Type B pancreatic cell (in vitro differentiated cells): ENCODE measurements around the gene DUS3L. TPM values are rescaled to one million over a fixed set of nuclear protein-coding genes. Genes with fewer than 3 reads are reported as not detected.
A peak's percentile ranks its signal among the peaks of the same experiment; 100 is the strongest.

Source experiments
- DNase-seq: peaks from one replicate; pipeline ENCODE4 v3.0.0; 2021; ENCODE audit warnings: mixed read lengths; ENCODE audit not compliant: unreplicated experiment; ENCODE audit errors: extremely low spot score
- H3K27ac Mint-ChIP-seq: 2 replicates; pipeline ENCODE4 v1.8.0; 2021; ENCODE audit warnings: mild to moderate bottlenecking, mixed read lengths
- H3K27me3 Mint-ChIP-seq: 2 replicates; pipeline ENCODE4 v1.8.0; 2021; ENCODE audit warnings: mixed read lengths
- H3K36me3 Mint-ChIP-seq: 2 replicates; pipeline ENCODE4 v1.8.0; 2021; ENCODE audit warnings: mixed read lengths
- H3K4me1 Mint-ChIP-seq: one replicate; pipeline ENCODE4 v1.8.0; 2021; ENCODE audit warnings: mixed read lengths; ENCODE audit not compliant: unreplicated experiment
- H3K4me3 Mint-ChIP-seq: 2 replicates; pipeline ENCODE4 v1.8.0; 2021; ENCODE audit warnings: mild to moderate bottlenecking, mixed read lengths
- H3K9me3 Mint-ChIP-seq: 2 replicates; pipeline ENCODE4 v1.8.0; 2021; ENCODE audit warnings: mixed read lengths
- CTCF ChIP-seq: fragments of 200-600 bp; sonication (generic); conservative IDR thresholded peaks from 2 replicates; pipeline ENCODE4 v1.5.0; 2021; ENCODE audit warnings: antibody characterized with exemption, mild to moderate bottlenecking
- total RNA-seq: library from RNA; stranded (reverse); gene quantifications from 2 replicates; pipeline ENCODE4 v1.2.1, GENCODE V29; 2021; ENCODE audit warnings: low replicate concordance

DUS3L gene
- total RNA-seq, 1 donor from 2014 or later: 38.6 TPM

GRCh38 chr19:5827891-5828660, 37.1 kb upstream of the DUS3L start:
- Mint-ChIP-seq H3K36me3 (no peaks in the 10 kb centered on the region), H3K27me3 (no peaks in the 10 kb centered on the region), H3K27ac (peak overlapping the region; percentile 96), H3K9me3 (no peaks in the 10 kb centered on the region), H3K4me1 (no peaks in the 10 kb centered on the region), H3K4me3 (peak overlapping the region; percentile 99)
- peak; percentile 99 for DNase-seq
- TF ChIP-seq CTCF: no peak

- Mint-ChIP-seq H3K9me3 (no peaks in the 10 kb centered on the region), H3K4me3 (peak overlapping the region; percentile 90), H3K4me1 (no peaks in the 10 kb centered on the region), H3K27me3 (no peaks in the 10 kb centered on the region), H3K27ac (peak overlapping the region; percentile 85), H3K36me3 (no peaks in the 10 kb centered on the region)
- TF ChIP-seq CTCF: no peak
- DNase-seq: no peak
Measured at GRCh38 chr19:5827342-5827890, 36.5 kb upstream of the DUS3L start.

- H3K36me3 Mint-ChIP-seq: no peaks in the 10 kb centered on the region
- H3K27ac Mint-ChIP-seq: peak overlapping the region; percentile 85
- H3K9me3 Mint-ChIP-seq: no peaks in the 10 kb centered on the region
- no peaks in the 10 kb centered on the region for H3K4me1 Mint-ChIP-seq
- H3K4me3 Mint-ChIP-seq: peak overlapping the region; percentile 90
- H3K27me3 Mint-ChIP-seq: no peaks in the 10 kb centered on the region
- DNase-seq: no peak
- TF ChIP-seq CTCF: peak; percentile 23
Measured at GRCh38 chr19:5826531-5827341, 35.8 kb upstream of the DUS3L start.

GRCh38 chr19:5825178-5825577, 34.2 kb upstream of the DUS3L start:
- no peak overlapping the region for H3K27ac Mint-ChIP-seq
- DNase-seq: no peak
- no peaks in the 10 kb centered on the region for H3K9me3 Mint-ChIP-seq
- no peaks in the 10 kb centered on the region for H3K4me1 Mint-ChIP-seq
- TF ChIP-seq CTCF: no peak
- H3K27me3 Mint-ChIP-seq: no peaks in the 10 kb centered on the region
- H3K4me3 Mint-ChIP-seq: no peak overlapping the region
- H3K36me3 Mint-ChIP-seq: no peaks in the 10 kb centered on the region

- H3K27me3 Mint-ChIP-seq: no peaks in the 10 kb centered on the region
- H3K4me1 Mint-ChIP-seq: no peaks in the 10 kb centered on the region
- H3K36me3 Mint-ChIP-seq: no peaks in the 10 kb centered on the region
- no peak overlapping the region for H3K4me3 Mint-ChIP-seq
- no peak overlapping the region for H3K27ac Mint-ChIP-seq
- no peaks in the 10 kb centered on the region for H3K9me3 Mint-ChIP-seq
- DNase-seq: no peak
- no peak for TF ChIP-seq CTCF
Measured at GRCh38 chr19:5824751-5825150, 33.8 kb upstream of the DUS3L start.
